GM19438 (cell line): ENCODE measurements around the gene NPLOC4.

Experiments
- ATAC-seq: cut with Tn5 transposase; IDR thresholded peaks from one replicate; pipeline ENCODE4 v1.9.1; 2021; ENCODE audit warnings: low read depth; ENCODE audit not compliant: unreplicated experiment

The NPLOC4 gene

DNA sequence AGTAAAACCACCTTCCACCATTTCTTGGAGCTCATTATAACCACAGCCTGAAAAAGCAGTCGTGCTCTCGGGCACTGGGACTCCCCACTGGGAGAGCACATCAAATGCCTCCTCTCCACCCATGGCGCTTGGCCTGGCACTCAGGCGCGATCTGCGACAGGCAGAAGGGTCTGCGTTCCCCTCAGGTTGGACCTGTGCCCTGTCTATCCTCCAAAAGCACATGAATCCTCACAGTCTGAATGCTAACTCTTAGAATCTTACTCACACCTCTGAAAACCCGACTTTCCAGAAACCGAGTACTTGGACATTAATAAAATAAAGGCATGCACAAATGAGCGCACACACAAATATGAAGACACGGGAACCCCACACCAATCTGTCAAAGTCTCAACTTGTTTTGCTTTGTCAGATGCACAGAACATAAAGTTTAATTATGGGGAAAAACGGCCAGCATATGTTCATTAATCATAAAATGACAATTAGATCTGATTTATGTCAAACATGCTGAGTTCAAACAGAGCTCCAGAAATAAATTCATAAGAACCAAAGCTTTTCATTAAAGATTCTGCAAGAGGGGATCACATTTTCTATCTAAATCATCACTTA, 64.2 kb downstream of the NPLOC4 start:
- no peak for ATAC-seq

DNA sequence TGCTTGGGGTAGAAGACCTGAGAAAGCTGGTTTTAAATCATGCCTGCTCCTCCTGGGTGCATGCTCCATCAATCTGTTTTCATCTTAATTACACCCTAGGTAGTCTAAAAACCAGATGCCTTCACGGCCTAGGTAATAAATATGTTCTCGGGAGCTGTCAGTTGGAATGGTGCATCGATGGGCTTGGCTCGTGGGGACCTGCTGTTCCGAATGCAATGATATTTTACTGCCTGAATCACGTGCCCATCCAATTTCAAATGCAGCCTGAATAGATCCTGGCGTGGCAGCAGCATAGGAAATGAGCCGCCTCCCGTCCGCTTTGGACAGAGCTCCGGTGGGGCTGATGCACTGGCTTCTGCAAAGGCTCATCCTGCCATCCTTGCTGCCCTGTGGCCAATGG, 65.9 kb downstream of the NPLOC4 start:
- ATAC-seq: no peak

DNA sequence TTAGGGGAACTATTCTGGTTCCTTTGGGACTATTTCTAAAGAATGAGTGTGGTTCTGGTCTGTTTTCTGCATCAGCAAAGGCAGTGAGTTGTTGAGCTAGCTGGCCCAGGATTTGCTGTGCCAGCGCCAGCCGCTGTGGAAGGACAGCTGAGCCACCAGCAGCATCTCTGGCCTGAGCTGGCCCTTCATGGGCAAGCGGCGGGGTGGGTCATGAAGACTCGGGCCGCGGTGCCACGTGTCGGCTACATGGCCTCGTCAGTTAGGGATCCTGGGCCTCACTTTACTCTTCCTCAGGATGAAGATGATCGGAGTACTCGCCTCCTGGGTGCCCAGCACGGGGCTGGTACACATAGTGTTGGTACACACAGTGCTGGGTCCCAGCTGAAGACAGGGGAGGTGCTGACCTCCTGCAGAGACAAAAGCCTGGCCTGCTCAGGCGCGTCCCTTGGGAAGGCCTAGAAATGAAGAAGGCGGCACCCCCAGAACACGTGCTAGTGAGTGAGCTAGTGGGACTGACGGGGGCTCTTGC, 66.9 kb downstream of the NPLOC4 start:
- no peak for ATAC-seq

DNA sequence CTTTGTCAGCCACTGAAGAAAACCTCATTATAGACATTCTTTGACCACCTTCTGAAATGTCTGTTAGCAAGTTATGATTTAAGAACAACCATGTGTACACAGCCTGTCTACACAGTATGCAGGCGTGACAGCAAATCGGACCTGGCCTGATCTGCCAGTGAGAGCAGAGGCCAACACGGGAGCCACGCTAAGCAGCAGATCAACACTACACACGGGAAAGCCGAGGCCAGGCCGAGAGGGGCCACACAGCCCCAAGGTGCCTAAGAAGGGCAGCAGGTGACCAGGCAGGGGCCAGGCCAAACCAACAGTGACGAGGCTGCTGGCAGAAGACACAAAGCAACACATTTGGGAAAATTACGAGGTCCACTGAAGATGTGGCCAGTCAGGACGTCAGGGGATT, 68.5 kb downstream of the NPLOC4 start:
- ATAC-seq: no peak

DNA sequence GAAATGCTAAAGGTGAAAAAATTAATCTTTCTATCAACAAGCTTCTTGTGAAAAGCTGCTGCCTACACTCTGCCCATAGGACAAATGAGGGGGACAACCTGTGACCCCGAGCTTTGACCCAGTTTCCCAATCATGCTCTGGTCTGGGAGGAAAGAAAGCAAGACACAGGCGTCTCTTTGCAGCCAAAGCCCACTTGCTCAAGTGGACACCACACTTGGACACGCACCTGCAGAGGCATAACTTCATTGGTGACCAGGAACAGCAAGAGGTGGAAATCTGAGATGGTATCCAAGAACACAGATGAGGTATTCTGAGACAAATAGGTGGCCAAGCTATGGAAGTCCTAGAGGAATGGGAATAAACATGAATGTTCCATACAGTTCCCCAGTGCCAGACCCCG, 69.7 kb downstream of the NPLOC4 start:
- ATAC-seq: no peak

DNA sequence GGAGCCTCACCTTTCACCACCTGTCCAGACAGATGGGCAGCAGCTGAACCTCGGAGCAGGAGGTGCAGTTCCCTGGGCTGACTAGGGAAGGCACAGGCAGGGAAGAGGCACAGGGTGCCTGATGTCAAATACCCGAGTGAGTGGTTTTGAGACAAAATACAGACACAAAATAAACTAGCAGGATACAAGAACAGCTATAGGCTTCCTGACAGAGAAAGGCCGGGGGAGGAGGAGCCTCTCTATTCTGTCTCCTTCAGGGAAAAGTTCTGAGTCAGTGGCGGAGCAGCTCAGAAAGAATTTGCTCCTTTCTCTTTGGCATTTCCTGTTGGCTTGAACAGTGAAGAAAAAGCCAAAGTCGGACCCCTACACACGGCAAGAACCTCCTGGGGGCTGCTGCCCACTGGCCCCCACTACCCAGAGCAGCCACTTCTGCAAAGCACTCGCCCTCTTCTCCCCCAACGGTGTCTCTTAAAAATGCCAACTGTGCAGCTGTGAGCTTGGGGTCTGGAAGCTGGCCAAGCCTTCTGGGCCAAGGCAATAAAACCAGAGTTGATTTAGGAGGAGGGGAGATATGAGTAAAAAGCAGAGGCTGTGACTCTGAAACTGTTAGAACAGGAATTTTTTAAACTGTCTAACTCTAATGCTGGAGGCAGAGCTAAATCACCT, 70.3 kb downstream of the NPLOC4 start:
- no peak for ATAC-seq

DNA sequence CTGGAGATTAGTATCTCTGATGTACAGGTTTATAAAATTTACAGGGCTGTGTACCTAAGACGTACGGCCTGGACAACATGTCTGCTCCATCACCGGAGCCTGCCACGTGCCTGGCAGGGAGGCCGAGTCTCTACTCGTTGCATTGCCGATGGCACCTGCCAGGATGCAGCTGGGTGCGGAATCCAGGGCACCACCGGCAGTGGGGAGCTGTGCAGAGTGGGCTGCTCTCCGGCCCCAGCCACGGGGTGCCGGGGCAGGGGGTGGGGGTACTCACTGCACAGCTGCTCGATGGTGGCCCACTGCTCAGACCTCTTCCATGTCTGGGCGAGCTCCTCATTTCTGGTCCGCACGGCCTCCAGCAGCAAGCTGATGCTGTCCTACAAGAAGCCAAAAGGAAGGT, 71.7 kb downstream of the NPLOC4 start:
- no peak for ATAC-seq

DNA sequence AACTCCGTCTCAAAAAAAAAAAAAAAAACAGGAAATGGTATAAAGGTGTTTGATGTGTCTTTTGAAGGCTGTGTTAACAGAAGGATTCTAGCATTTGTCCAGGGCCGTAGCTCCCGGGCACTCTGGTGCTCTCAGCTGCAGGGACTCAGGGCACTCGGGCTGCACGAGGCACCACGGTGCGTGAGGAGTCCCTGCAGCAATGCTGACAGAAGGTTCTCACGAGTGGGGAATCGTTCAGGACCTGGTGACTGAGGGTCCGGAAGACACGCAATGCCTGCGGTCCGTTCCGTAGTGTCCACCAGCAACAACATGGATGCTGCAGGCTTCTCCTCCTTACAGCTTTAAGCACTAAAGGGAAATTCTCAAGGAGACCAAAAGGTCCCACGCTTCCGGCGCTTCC, 72.1 kb downstream of the NPLOC4 start:
- ATAC-seq: no peak

DNA sequence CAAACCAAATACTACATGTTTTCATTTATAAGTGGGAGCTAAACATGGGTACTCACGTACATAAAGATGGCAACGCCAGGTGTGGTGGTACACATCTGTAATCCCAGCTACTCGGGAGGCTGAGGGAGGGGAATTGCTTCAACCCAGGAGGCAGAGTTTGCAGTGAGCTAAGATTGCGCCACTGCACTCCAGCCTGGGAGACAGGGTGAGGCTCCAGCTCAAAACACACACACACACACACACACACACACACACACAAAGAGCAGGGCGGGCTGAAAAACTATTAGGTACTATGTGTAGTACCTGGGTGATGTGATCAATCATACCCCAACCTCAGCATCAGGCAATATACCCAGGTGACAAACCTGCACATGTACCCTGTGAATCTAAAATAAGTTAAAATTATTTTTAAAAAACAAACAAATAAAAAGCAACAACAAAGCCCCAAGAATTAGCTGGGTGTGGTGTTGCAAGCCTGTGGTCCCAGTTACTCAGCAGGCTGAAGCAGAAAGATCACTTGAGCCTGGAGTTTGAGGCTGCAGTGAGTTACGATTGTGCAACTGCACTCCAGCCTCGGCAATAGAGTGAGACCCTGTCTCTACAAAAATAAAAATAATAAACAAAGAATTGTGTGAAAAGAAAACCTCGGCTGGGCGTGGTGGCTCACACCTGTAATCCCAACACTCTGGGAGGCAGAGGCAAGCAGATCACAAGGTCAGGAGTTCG, 72.9 kb downstream of the NPLOC4 start:
- ATAC-seq: no peak

DNA sequence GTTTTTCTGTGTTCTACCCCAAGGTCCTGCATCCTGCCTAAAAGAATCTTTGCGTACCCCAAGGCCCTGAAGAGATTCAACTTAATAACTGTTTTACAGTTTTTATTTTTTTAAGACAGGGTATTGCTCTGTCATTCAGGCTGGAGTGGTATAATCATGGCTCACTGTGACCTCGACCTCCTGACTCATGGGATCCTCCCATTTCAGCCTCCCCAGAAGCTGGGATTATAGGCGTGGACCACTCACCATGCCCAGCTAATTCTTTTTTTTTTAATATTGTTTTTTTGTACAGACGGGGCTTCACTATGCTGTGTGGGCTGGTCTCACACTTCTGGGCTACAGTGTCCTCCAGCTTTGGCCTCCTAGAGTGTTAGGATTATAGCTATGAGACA, 75.4 kb downstream of the NPLOC4 start:
- ATAC-seq: no peak

DNA sequence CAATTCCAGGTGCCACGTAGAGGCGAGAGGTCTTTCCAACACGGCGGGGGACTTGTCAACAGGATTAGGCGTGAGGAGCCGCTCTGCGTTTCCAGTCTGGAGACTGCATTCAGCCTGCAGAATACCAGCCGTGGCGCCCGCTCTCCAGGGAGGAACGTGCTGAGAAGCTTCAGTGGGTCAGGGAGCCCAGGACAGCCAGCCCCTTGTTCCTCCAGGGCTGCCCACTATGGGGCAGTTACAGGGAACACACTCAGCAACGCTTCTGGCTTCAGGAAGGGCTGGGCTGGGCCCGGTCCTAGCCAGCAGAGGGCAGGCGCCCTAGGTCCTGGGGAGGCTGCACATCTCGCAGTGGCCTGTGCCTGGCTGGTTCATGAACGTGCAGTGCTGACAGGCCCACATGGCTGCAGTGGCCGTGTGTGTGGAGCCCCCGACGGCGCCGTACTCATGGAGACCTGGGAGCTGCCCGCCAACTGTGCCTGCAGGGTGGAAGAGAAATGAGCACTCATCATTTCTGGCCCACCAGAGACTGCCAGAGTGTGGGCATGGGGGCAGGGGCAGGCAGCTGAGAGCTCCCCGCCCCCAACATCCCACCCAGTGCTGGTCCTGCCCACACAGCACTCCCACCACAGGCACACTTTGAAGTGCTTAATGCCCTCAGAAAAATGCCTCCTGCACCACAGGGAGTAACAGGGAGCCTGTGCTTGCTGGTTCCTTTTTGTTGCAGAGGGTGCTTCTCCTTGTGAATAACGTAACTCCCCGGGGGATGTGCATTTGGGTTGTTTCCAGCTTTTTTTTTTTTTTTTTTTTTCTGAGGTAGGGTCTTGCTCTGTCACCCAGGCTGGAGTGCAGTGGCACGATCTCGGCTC, 77.7 kb downstream of the NPLOC4 start:
- ATAC-seq: no peak

DNA sequence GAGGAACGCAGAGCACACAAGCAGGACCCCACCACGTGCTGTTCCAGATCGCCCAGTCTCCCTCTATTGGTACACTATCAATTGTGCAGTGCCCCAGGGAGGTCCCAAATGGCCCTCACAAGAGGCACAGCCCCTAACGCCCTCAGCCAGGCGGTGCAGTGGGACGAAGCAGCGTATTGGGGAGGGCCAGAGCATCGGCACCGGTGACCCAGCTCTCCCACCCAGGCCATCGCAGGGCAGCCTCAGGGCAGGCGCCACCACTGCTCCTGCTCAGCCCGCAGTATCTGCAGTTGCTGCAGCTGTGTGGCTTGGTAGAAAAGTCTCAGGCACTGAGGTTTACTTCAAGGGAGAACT, 78.8 kb downstream of the NPLOC4 start:
- ATAC-seq: no peak

DNA sequence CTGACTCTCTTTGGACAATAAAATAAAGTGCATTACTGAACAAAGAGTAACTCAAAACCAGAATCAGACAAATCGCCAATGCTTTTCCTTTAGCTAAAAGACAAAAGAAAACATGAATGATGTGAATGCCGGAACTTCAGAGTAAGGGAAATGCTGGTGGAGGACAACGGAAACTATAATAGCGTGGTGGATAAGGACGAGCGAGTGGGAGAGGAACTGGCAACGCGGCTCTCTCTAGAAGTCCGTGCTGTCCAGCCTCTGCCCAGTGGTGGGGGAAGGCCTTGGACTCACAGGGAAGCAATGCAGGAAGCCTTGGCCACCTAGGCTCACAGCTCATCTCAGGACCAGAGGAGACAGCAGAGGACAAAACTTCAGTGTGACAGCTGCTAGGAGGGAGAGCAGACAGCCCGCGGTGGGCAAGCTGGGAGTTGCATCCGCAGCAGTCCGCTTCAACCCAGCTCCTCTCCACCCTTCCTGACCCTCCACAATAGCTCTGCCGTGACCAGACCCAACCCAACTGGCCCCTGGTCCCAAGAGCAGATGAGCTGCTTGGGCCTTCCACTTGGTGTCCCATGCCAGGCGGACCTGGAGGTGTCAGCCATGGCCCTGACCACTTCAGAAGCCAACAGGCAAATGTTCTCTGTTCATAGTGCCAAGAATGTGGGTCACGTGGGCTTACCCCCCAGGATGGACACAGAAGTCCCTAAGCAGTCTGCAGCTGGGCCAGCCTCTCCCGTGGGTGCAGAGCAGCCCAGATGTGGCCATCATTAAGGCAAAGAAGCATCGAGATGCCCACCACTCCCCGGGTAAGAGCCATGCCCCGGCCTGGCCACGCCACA, 79.4 kb downstream of the NPLOC4 start:
- no peak for ATAC-seq

DNA sequence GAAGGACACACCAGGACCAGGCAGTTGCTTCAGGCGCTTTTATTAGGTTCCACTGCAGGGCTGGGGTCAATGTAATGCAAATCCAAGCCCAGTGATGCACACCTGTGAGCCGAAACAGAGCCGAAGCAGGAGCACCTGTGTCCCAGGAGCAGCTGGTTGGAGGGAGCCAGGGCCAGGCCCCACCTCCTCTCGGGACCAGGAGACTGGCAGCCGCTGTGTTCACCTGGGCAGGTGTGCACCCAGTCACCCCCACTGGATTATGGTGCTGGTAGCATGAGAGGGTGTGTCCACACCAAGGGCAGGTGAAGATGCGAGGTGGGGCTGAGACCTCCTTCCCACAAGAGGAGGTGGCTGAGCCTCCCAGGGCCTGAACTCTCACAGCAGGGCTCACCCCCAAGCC, 80.0 kb downstream of the NPLOC4 start:
- no peak for ATAC-seq

DNA sequence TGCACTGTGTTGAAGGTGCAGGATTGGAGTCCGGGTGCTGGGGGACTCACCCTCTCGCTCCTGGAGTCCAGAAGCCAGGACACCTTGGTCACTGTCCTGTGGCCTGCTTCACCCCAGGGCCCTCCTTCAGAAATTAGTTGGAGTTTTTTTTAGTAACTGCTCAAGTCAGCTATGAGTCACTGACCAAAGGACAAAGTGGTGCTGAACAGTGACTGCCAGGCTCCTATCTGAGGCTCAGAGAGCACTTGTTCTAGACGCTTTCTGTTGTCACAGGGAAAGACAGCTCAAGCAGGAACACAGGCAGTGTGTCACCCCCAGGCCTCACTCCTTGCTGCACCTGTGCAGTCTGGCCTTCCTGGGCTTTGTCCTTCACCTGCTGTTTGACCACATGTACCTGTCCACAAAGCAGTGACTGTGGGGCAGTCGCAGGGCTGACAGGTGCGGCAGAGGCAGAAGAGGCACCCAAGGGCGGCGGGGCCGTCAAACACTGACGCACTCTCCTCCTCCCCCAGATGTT, 80.7 kb downstream of the NPLOC4 start:
- no peak for ATAC-seq

DNA sequence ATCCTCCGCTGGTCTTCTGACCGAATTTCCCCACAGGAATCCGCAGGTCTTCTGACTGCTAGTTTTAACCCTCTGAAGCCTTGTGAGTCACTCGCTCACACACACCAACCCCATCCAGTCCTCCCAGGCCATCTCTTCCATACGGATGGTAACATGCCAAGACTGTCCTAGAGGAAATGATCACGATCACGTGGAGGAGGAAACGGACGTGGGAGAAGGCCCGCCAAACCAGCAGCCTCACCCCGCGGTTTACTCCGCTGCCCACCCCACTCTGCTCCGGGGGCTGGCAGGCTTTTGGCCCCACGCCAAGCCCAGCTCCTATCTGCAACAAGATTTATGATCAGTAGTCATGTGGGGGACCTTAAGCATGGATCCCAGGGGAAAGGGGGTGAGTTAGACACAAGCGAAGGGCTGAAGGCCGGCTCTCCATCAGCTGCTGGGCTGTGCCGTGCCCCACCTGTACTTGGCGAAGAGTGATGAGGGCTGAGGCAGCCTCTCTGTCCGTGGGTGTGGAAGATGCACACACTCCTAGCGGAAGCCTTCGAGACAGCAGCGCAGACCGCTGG, 83.2 kb downstream of the NPLOC4 start:
- ATAC-seq: no peak

DNA sequence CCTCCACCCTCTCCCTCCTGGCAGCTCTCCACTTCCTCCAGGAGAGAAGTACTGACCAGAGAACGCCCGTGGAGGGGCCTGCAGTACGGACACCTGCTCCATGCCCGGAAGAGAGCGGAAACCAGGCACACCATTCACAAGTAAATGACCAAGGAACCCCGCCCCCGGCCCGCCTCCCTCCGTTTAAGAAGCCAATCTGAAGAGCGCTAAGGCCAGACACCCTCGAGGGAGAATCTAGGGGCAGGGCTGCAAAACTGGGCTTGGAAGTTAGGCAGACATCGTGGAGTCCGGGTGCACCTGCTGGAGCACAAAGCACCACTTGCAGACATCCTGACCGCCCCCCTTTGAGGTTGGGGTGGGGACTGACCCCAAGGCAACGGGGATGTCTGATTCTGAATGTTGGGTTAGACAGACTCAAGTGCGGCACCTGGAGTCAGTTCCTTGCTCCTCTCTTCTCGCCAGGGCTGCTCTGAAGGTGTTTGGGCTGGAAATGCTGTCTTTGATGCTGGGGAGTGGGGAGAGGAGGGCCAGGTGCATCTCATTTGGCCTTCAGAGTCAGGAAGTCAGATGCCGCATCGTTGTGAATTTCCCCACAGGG, 83.8 kb downstream of the NPLOC4 start:
- peak; percentile 42 for ATAC-seq

DNA sequence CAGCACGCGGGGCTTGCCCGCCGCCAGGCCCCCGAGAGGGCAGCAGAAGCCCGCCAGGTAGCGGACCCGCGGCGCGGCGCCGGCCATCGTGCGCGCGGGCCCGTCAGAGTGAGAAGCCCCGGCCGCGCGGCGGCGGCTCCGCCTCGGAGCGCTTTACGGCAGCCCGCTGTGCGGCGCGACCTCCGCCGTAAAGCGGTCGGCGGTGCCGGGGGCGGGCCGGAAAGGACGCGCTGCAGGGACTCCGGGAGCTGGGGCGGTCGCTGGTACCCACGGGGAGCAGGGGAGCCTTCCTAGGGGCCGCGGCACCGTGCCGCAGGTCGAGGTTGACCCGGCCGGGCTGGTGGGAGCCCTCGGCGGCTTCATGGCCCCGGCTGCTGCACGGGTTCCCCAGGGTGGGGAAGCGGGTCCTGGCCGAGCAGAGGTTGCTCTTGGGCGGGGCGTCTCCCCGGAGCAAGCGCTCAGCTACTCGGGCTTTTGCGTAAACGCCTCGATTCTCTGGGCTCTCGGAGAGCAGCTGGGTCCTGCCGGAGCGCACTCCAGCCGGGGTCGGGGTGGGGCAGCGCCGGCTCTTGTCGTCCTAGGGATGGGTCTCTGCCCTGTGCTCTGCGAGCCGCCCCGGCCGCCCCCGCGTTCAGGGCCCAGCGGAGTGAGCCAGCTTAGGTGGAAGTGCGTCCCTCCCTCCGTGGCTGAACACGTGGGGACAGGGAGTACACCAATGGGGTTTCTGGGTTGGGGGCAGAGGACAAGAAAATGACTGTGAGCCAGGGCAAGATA, 84.5 kb downstream of the NPLOC4 start, which contains the start of gene FAAP100:
Gene FAAP100, minus strand, starts transcription at position 110 of the 774 bp plus-strand sequence. Its CDS starts 23 bp downstream, at position 87.
- ATAC-seq: peak; percentile 34
